ENCODE data around the gene CCDC102B.
"Not testable (repeated sequence)": the region's sequence is repeated elsewhere in the genome, so short reads cannot be mapped to it uniquely, and the experiment has no call there.

CCDC102B gene

DNA sequence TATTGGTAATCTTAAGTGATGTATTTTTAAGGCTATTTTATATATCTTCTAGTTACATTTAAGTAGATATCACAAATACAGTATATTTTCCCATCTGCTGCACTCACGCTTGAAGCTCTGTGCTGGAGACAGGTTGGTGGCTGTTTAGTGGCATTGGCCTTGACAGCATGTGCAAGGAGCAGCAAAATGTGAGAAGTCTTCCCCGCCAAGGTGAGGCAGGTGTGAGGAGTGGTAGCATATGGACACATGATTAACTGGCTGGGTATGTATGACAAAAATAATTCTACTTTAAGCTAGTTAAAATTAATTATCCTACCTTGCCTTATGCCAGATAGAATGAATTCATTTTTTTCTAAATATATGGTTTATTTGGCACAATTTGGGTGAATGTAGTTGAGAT, 117.2 kb downstream of the CCDC102B start:
- no peak for DNase-seq

DNA sequence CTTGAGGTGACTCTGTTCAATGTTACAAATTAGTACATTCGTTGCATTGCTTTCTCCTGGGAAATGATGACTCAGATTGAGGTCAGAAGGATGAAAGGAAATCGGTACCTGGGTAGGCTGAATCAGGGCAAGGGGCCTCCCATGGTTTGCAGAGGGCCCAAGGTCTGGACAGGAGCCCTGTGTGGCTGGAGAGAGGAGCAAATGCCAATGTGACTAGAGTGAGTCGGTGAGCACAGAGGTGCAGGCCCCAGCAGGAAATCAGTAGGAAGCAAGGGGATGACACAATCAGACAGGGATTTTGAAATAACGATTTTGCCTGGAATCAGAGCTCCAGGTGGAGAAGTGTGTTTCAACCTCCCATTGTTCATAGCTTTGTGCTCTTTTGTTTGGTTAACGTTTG, 118.9 kb downstream of the CCDC102B start:
- DNase-seq: no peak

DNA sequence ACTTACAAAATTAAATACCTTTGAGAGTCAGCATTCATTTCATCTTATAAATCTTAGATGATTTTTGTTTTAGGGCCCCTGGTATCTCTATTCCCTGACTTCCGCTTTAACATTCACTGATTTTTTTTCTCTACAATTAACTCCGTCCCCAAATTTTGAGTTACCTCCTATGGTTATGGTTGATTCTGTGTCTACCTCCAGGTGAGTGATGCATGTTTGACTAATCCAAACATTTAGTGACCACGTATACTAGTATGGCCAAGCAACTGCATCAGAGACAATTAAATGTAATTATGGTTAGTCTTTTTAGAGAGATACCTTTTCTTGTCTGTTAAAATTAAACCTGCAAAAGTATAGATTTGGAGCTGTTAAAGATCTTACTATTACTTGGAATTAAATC, 120.3 kb downstream of the CCDC102B start:
- no peak for DNase-seq

DNA sequence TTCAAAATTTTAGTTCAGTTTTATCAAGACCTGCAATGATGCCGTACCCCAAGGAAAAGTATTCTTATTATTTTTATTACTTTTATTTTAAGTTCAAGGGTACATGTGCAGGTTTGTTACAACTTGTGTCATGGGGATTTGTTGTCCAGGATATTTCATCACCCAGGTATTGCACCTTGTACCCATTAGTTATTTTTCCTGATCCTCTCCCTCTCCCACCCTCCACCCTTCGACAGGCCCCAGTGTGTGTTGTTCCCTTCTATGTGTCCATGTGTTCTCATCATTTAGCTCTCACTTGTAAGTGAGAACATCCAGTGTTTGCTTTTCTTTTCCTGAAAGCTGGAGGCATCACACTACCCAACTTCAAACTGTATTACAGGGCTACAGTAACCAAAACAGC, 122.0 kb downstream of the CCDC102B start:
- no peak for DNase-seq

DNA sequence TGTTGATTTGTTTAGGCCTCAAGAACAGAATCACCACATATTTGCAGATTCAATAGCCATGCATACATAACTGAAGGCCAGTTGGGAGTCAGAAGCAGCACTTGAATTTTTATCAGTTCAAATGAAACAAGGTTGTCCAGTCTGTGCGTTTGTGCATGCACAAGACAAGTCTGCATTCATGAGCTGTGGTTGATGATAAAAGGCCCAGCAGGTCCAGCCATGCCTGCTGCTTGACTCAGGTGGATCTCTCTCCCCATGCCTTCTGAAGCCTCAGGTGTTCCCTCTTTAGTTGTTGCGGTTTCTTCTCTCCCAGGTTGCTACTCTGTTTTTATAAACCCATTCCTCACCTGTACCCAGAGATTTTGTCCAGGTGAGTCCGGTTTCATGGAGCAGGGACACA, 124.5 kb downstream of the CCDC102B start:
- DNase-seq: no peak

DNA sequence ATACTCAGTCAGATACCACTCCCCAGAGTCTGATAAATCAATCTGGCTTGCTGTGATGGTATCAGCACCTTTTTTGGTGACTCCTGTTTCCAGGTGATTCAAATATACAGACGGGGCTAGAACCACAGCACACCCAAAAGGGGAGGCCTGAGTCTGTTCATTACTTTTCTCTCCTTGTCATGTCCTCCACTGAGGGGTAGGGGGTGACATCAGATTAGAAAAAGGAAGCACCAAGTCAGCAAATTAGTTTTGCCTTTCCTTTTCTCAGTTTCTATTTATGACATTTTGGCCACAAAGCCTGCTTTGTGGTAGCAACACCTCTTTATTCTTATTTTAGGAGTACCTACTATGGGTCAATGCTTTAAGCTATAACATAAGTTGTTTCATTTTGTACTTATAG, 127.4 kb downstream of the CCDC102B start:
- DNase-seq: no peak

DNA sequence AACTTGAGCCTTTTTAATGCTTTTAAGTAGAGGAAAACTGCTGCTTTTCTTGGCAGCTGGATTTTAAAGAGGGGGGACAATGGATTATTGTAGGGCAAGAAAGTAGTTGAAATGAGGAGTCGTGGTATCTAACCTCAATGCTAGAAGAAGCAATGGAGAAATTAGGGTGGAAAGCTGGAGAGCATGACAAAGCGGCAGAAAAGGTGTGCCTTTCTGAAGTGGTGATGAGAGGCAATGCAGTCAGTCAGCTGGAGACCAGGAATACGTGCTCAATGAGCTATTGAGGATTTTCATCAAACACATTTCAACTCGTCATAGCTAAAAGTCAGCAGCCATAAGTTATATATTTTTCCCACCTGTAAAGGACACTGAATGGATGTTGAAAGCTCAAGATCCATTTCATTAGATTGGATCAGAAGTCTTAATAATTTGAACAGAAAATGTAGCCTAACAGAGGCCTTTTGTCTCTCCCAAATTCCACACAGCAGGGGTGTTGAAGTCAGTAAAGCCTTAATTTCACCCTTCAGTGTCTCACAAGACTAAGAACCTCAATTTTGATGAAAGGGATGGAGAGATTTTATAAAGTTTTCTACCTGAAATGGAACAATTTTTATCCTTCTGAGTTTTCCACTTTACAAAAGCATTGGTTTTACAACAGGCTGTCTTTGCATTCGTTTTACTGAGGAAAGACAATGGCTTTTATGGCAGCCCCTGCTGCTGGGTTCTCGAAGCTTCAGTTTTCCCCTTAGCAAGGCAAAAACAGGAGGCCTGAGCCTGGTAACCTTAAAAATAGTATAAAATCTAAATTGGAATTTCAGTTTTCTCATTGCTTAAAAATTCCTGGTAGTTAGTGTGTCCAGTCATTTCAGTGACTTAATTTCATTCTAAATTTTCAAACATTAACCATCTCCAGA, 131.1 kb downstream of the CCDC102B start:
- no peak for DNase-seq

DNA sequence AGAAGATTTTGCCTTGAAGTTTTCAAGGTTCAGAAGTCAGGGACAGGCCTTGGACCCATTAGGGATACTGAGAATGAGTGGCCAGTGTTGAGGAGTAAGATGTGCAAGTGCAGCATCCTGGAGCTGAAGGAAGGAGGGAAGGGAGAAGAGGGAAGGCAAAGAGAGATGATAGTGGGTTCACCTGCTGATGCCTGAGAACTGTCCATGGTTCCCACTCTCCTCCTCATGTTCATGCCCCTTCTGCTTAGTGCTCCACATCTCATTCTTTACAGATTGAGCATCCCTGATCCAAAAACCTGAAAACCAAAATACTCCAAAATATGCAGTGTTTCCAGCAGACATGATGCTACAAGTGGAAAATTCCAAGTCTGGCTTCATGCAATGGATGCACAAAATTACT, 137.8 kb downstream of the CCDC102B start:
- DNase-seq: no peak

DNA sequence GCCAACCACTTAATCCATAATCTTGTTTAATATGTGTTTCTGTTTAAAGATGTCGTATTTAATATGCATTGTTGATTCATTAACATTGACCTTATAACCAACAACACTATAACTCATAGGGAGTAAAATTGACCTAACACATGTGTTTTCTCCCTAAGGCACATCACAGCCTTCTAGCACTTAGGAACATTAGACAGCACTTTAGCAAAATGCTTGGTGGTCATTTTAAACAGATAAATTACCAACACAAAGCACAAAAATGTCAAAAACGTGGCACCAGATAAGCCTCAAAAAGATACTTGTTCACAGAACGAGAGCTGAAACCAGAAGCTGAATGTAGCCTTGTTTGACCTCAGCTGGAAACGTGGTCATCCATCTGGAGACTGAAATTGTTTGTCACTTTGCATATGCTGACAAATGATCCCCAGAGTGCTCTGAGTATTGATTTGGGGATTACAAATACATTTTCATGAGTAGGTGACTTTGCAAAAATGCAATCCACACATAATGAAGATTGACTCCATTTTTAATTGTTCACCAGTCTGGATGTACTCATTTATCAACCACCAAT, 139.2 kb downstream of the CCDC102B start:
- no peak for DNase-seq

DNA sequence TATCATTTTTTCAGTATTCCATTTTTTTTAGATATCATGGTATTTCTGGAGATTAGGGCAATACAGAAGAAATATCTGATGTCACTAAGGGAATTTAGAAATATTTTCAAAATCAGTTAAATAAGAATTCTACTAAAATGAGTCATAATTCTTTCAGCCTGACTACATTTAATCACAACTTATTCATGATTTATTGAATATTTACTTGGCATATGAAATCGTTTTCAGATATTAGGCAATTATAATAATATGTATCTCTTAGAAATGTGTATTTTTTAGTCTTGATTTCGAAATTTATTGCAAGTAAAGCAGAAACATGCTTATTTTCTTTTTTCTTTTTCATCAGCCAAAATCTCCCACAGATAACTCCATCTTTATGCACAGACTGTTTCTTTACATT, 142.2 kb downstream of the CCDC102B start:
- no peak for DNase-seq

DNA sequence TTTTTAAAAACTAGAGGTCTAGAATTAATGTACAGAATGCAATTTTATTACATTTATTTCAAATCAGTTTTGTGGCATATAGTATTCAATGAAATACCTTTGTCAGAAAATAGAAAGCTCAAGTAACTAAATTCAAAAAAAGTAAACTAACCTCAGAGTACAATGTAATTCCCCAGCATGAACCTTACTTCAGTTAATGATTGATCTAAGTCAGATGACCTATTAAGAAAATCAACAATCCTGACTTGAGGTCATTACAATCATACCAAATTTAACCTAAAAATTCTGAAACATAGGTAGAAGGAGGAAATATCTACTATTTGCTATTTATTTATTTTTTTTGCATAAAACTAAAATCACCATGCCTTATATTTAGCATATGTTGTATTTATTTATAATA, 142.9 kb downstream of the CCDC102B start:
- DNase-seq: no peak

DNA sequence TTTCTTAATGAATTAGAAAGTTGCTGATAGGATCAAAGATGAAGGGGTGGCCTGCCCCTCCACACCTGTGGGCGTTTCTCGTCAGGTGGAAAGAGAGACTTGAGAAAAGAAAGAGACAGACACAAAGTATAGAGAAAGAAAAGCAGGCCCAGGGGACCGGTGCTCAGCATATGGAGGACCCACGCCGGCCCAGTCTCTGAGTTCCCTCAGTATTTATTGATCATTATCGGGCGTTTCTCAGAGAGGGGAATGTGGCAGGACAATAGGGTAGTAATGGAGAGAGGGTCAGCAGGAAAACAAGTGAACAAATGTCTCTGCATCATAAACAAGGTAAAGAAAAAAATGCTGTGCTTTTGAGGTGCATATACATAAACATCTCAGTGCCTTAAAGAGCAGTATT, 144.3 kb downstream of the CCDC102B start:
- no peak for DNase-seq

DNA sequence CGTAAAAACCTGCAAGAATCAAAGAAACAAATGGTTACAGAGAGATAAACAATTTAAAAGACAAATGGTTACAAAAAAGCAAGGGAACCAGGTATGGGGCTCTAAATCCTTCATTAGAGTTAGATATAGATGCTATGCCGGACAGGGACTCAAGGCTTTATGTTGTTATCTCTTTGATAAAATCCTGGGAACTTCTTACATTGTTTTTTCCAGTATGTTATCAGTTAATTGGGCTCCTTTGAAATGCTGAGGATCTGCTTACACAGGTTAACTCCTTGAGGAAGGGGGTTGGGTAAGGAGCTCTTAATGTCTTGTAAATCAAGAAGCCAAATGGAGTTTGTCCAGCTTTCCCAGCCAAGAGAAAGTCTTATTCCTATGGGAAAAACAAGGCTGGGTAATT, 146.0 kb downstream of the CCDC102B start:
- DNase-seq: not testable (repeated sequence)

DNA sequence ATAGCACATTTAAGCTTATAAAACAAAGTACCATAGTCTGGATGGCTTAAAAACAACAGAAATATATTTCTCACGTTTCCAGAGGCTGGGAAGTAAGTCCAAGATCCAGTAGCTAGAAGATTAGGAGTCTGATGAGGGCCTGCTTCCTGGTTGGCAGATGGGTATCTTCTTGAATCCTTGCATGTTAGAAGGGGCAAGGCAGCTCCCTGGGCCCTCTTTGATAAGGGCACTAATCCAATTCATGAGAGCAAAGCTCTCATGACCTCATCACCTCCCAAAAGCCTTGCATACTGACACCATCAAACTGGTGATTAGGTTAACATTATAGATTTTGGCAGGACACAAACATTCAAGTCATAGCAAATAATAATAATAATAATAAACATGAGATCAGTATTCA, 146.4 kb downstream of the CCDC102B start:
- no peak for DNase-seq

DNA sequence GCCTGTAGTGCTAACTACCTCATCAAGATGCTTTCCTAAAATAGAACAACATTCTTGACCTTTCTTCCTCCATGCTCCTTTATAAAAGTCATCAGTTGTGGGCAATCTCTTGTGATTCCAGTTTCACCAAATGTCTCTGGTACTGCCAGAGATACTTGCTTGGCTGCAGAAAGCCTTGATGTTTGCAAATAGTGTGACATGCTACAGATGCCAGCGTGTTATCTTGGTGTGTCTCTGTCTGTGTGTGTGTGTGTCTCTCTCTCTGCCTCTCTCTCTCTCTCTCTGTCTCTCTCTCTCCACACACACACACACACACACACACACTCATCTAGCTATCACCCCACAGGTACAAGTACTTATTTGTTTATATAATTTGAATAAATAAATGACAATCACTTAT, 146.9 kb downstream of the CCDC102B start:
- DNase-seq: no peak

DNA sequence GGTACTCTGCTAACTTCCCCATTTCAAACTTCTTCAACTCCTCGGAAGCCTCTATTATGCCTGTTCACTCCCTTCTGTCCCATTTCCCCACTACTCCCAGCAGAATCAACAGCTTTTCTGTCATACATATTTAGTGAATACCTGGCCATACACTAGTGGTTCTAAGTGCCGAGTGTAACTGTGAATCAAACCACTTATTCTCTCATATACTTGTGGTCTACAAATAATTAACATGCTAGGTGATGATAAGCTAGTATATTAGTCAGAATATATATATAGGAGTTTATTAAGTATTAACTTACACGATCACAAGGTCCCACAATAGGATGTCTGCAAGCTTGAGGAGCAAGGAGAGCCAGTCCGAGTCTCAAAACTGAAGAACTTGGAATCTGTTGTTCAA, 150.7 kb downstream of the CCDC102B start:
- no peak for DNase-seq

DNA sequence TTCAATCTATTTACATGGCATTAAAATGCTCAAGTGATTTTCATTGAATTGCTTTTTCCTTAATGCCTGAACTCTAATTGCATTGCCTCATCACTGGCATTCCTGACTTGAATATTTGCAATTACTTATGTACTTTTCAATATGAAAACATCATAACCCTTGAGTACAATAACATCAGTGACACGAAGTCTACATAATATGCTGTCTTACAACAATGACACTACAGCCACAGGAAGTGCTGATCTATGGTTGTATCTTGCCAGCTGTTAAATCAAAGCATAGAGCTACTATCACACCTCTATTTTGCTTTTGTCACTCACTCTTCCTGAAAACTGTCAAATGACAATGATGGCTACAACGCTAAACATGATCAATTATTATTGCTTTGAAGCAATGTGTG, 156.9 kb downstream of the CCDC102B start:
- DNase-seq: no peak

DNA sequence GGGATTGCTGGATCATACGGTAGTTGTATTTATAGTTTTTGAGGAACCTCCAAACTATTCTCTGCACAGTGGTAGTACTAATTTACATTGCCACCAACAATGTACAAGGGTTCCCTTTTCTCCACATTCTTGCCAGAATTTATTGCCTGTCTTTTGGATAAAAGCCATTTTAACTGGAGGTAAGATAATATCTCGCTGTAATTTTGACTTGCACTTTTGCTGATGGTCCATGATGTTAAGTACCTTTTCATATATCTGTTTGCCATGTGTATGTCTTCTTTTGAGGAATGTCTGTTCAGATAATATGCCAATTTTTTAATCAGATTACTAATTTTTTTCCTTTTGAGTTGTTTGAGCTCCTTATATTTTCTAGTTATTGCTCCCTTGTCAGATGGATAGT, 158.8 kb downstream of the CCDC102B start:
- no peak for DNase-seq

DNA sequence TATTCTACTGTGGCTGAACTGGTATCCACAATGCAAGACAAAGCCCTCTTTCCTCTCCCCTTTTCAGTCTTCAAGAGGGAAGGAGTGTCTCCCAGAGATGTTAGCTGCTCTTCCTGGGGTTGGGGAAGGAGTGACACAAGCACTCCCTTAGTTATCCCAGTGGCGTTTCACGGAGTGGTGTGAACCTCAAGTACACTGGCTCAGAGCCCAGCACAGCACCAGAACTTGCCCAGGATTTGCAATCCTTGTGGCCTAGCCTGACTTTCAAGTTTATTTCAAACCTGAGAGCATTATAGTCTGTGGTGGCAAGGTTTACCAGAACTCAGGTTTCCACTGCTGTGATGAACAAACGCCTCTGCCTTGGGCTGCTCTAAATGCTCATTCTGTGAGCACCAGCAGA, 162.5 kb downstream of the CCDC102B start:
- DNase-seq: no peak

DNA sequence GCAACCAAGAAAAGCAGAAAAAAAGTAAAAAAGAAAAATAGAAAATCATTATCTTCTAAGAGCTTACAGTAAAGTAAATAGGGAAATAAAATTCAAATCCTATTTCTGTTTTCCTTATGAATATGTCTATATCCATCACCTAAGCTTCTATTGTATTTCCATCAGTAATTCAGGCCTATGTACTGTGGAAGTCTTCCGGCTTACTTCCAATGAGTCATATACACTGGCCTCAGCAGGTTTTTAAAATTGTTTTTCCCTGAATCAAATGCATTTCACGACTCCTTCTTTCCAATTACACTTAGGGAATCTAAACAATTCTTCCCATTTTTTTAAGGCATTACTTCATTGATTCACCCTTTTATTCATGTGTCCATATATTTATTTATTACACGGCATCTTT, 164.7 kb downstream of the CCDC102B start:
- DNase-seq: no peak

DNA sequence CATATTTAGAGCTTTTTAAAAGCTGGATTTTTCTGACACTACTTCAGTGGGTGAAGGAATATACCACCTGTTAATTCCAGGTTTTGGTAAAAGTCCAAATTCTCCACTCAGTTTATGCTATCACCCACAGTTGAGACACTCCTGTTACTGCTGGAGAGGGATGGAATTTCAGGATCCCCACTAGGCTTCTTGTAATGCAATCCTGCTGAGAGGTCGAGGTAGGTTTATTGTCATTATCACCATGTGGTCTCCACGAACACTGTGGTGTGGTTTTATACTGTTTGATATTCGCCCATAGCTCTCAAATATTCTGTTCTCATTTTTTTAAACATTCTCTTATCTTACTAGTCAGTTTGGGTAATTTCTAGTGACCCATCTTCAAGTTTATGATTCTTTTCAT, 167.9 kb downstream of the CCDC102B start:
- no peak for DNase-seq

DNA sequence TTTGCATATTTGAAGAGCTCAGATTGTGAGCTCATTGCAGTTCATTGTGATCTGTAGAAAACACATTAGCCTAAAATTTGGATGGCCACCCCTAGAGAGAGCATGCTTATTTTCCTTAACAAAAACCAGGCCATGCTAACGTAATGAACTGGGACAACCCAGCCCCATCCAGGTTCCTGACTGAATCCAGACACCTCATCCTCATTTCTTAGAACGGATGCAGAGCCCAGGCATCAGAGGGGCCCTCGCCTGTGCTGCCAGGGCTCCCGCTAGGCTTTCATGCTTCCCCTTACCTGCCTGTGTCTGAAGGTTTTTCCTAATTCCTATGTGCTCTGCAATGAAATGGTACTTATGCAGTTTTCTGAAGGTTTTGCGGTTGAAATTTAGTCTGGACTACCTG, 171.1 kb downstream of the CCDC102B start:
- no peak for DNase-seq

DNA sequence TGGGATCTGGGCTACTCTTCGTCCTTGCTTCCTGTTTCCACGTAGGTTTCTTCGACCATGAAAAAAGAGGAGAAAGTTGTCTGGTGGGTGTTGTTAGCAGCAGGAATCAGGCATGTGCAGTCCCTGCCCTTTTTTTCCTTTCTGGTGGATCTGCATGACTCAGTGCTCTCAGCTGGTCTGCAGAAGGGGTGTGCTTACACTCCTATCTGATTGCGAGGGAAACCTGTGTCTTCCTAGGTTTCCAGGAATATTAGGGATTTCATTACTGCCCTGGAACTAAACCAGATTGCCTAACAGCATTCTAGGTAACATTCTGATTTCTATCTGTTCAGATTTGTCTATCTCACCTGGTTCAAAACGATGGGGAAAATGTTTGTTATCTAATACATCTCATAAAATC, 174.3 kb downstream of the CCDC102B start:
- no peak for DNase-seq

DNA sequence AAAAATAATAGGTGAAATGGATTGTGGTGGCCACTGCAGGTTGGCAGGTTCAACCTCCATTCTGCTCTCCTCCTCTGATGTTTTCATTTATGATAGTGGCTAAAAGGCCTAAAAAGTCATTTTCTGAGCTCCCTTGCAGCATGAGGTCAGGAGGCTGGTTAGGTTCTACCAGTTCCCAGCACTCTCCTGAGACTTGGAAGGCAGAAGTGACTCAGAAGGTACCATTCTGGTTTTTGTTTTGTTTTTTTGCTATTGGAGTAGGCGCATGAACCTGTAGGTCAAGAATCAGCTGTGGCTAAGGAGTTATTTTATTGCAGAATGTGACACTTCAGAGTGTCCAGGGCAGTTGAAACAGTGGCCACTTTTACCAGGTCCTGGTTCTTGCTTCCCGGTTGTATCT, 181.9 kb downstream of the CCDC102B start:
- no peak for DNase-seq

DNA sequence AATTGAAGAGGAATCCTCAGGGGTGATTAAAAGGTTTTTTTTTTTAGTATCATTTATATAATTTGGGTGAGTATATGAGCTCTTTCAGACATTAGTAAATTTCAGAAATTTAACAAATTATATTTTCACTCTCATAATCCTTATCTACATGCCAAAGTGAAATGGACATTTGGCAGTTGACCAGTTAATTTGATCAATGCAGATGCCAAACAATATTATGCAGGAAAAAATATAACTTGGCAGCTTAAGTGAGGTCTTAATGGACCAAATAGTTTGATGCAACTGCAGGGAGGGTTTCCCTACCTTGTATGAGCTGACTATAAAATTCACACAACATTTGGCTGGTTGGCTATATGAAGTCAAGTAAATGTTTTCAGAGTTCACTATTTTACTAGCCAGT, 185.2 kb downstream of the CCDC102B start:
- no peak for DNase-seq
